HCT116 (cell line): ENCODE results near the gene SLC17A1. TPM values are rescaled to one million over a fixed set of nuclear protein-coding genes. Genes with fewer than 3 reads are reported as not detected.

ENCODE experiments used
- ATAC-seq: fragments of 200-7000 bp; cut with Tn5 transposase; 2 replicates; pipeline ENCODE4 v1.9.1; 2020; ENCODE audit warnings: mild to moderate bottlenecking, moderate library complexity
- BruUV-seq: library from RNA; stranded (reverse); fragments of 400-500 nt; replicated peaks from 2 replicates; lab custom pipeline; 2021; lab: Mats Ljungman, UMichigan
- CTCF ChIA-PET: fragments of 300-600 bp; sonication (Branson Sonifier 250); formaldehyde crosslinking; loops from one replicate; lab custom pipeline; 2021; ENCODE audit warnings: antibody characterized with exemption; lab: Charles Lee
- POLR2A ChIA-PET: fragments of 300-600, 350-600 bp; sonication (Branson Sonifier 250); formaldehyde crosslinking; loops from one replicate; lab custom pipeline; 2021; ENCODE audit warnings: antibody characterized with exemption; lab: Charles Lee
- RAD21 ChIA-PET, 2 experiments: fragments of 300-600 bp; sonication (Branson Sonifier 250); formaldehyde crosslinking; loops; one replicate each; lab custom pipeline; 2023; ENCODE audit warnings: low total read pairs in 2 of 2; ENCODE audit not compliant: uncharacterized antibody in 2 of 2, unreplicated experiment in 2 of 2, low non-redundant PET in 1 of 2; lab: Charles Lee
- DNase-seq: peaks from one replicate; pipeline ENCODE4 v3.0.0-alpha.2; 2010; ENCODE audit warnings: low read depth, low spot score
- H2AFZ ChIP-seq: fragments of 200-600 bp; shearing (Covaris generic), sonication (generic); 2 replicates; pipeline ENCODE4 v1.6.1; 2017; ENCODE audit warnings: low read depth, mixed run types, mixed read lengths, antibody characterized with exemption, low read length; ENCODE audit not compliant: poor library complexity, severe bottlenecking
- H3K27ac ChIP-seq: 2 replicates; pipeline ENCODE4 v1.5.1; 2012; ENCODE audit warnings: low read depth, low read length
- H3K27me3 ChIP-seq: fragments of 200-600 bp; sonication (generic); 2 replicates; pipeline ENCODE4 v1.6.1; 2016; ENCODE audit warnings: mixed run types, low read length, mixed read lengths; ENCODE audit not compliant: insufficient read depth
- H3K36me3 ChIP-seq, 2 experiments: fragments of 200-500 bp in 1 of 2; fragments of 200-600 bp in 1 of 2; sonication (Bioruptor generic) in 1 of 2; sonication (generic) in 1 of 2; 2 replicates each; pipeline versions ENCODE4 v1.5.1 to v1.6.1; 2014 to 2016; ENCODE audit warnings: low read length in 2 of 2, inconsistent platforms in 1 of 2, mixed read lengths in 1 of 2, mixed run types in 1 of 2; ENCODE audit not compliant: insufficient read depth in 2 of 2, control insufficient read depth in 1 of 2
- H3K4me1 ChIP-seq, 2 experiments: fragments of 200-600 bp in 1 of 2; sonication (generic) in 1 of 2; 2 replicates each; pipeline versions ENCODE4 v1.5.1 to v1.6.1; 2012 to 2017; ENCODE audit warnings: low read length in 2 of 2, inconsistent platforms in 1 of 2, mild to moderate bottlenecking in 1 of 2, mixed read lengths in 1 of 2, mixed run types in 1 of 2, moderate library complexity in 1 of 2; ENCODE audit not compliant: insufficient read depth in 2 of 2, control insufficient read depth in 1 of 2
- H3K4me2 ChIP-seq: fragments of 200-600 bp; sonication (generic); 2 replicates; pipeline ENCODE4 v1.6.1; 2017; ENCODE audit warnings: mixed run types, low read length, mixed read lengths
- H3K4me3 ChIP-seq, 2 experiments: fragments of 200-600 bp in 1 of 2; sonication (generic) in 1 of 2; replicated peaks in 1 of 2; 2 replicates each; pipeline ENCODE4 v1.5.1; 2011 to 2016; ENCODE audit warnings: low read length in 2 of 2, control low read depth in 1 of 2, low read depth in 1 of 2, mild to moderate bottlenecking in 1 of 2, mixed read lengths in 1 of 2, mixed run types in 1 of 2
- H3K79me2 ChIP-seq: fragments of 200-600 bp; sonication (generic); 2 replicates; pipeline ENCODE4 v1.6.1; 2017; ENCODE audit warnings: mild to moderate bottlenecking, mixed run types, low read length, moderate library complexity, mixed read lengths; ENCODE audit not compliant: insufficient read depth
- H3K9ac ChIP-seq: fragments of 200-600 bp; sonication (generic); 2 replicates; pipeline ENCODE4 v1.6.1; 2016; ENCODE audit warnings: low read length, mixed read lengths
- H3K9me2 ChIP-seq: fragments of 200-600 bp; sonication (generic), shearing (Covaris generic); 2 replicates; pipeline ENCODE4 v1.6.1; 2017; ENCODE audit warnings: mixed run types, mild to moderate bottlenecking, moderate library complexity; ENCODE audit not compliant: insufficient read depth
- H3K9me3 ChIP-seq, 2 experiments: fragments of 200-500 bp in 1 of 2; fragments of 200-600 bp in 1 of 2; sonication (Bioruptor generic) in 1 of 2; sonication (generic) in 1 of 2; 2 replicates each; pipeline ENCODE4 v1.6.1; 2014 to 2017; ENCODE audit warnings: low read length in 2 of 2, mixed read lengths in 2 of 2, inconsistent platforms in 1 of 2, low read depth in 1 of 2, mild to moderate bottlenecking in 1 of 2, mixed run types in 1 of 2, moderate library complexity in 1 of 2; ENCODE audit not compliant: control insufficient read depth in 1 of 2, insufficient read depth in 1 of 2
- H4K20me1 ChIP-seq: fragments of 200-600 bp; sonication (generic), shearing (Covaris generic); 2 replicates; pipeline ENCODE4 v1.6.1; 2017; ENCODE audit warnings: mixed run types, mild to moderate bottlenecking, moderate library complexity; ENCODE audit not compliant: insufficient read depth
- CBX3 ChIP-seq: IDR thresholded peaks from 2 replicates; pipeline ENCODE4 v1.6.1; 2012; ENCODE audit warnings: low read depth
- CEBPB ChIP-seq: IDR thresholded peaks from 2 replicates; pipeline ENCODE4 v1.6.1; 2012; ENCODE audit warnings: low read depth
- EZH2phosphoT487 ChIP-seq: fragments of 200-600 bp; IDR thresholded peaks from 2 replicates; pipeline ENCODE4 v1.6.1; 2018; ENCODE audit warnings: antibody characterized with exemption, borderline replicate concordance
- POLR2A ChIP-seq: IDR thresholded peaks from 2 replicates; pipeline ENCODE4 v1.7.0; 2011; ENCODE audit warnings: borderline replicate concordance; ENCODE audit not compliant: insufficient read depth, insufficient read length; ENCODE audit errors: extremely low read depth
- RAD21 ChIP-seq: IDR thresholded peaks from 2 replicates; pipeline ENCODE4 v1.6.1; 2012; ENCODE audit warnings: low read depth, mild to moderate bottlenecking
- SRF ChIP-seq: IDR thresholded peaks from 2 replicates; pipeline ENCODE4 v1.6.1; 2012; ENCODE audit warnings: low read depth
- TCF7L2 ChIP-seq: IDR thresholded peaks from 2 replicates; pipeline ENCODE4 v1.7.0; 2011; ENCODE audit warnings: borderline replicate concordance, inconsistent platforms; ENCODE audit not compliant: insufficient read depth, insufficient read length; ENCODE audit errors: extremely low read depth
- ZFX ChIP-seq: fragments of 450-650 bp; IDR thresholded peaks from 2 replicates; pipeline ENCODE4 v1.6.1; 2017
- intact Hi-C: fragments of 100-400 bp; cut with micrococcal nuclease; formaldehyde crosslinking; loops from 2 replicates; pipeline ENCODE4 v1.10.0; 2022
- total RNA-seq: library from RNA; stranded (reverse); gene quantifications from one replicate; pipeline ENCODE4 v1.2.1, GENCODE V29; 2021; ENCODE audit not compliant: unreplicated experiment
- TF ChIP-seq, protein P1 (sequence below), 3 experiments: fragments of 200-600 bp in 1 of 3; sonication (generic) in 1 of 3; IDR thresholded peaks in 2 of 3; conservative IDR thresholded peaks in 1 of 3; 2 replicates each; pipeline ENCODE4 v1.5.1; 2012 to 2017; ENCODE audit warnings: low read depth in 2 of 3, low read length in 2 of 3, antibody characterized with exemption in 1 of 3, borderline replicate concordance in 1 of 3, control low read depth in 1 of 3, mild to moderate bottlenecking in 1 of 3, mixed read lengths in 1 of 3, mixed run types in 1 of 3, moderate library complexity in 1 of 3; ENCODE audit not compliant: insufficient read depth in 1 of 3
- TF ChIP-seq, protein P2 (sequence below): IDR thresholded peaks from 2 replicates; pipeline ENCODE4 v1.6.1; 2012; ENCODE audit warnings: low read depth

Gene SLC17A1
- total RNA-seq, 1 experiment from 2014 or later = not detected

DNA sequence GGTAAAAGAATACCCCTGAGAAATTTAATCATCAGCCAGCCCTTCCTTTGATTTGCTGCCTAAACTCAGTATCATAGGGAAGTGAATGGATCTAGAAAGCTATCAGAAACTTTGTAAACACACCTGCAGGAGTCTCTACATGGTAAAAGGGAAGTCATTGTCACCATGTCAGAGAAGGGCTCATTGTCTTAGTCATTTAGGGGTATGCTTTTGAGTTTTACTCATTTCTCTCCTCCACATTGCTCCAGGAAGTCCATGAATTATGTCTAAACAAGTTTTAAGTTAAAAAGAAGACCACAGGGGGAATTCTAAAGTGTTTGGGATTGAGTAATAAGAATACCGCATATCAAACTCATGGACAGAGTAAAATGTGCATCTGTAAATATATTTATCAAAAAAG lies 2.5 kb downstream of the SLC17A1 start:
- ChIA-PET CTCF (no interaction called here), POLR2A (no interaction called here), RAD21 (no interaction called here)
- no peaks in the 10 kb centered on the region for H3K27me3 ChIP-seq
- BruUV-seq = no TSS peak
- DNase-seq = no peak
- H3K27ac ChIP-seq = no peak overlapping the region
- no peaks in the 10 kb centered on the region for H3K9me2 ChIP-seq
- no peaks in the 10 kb centered on the region for H4K20me1 ChIP-seq
- no peak overlapping the region for H3K9ac ChIP-seq
- H3K4me1 ChIP-seq = no peaks in the 10 kb centered on the region
- H3K4me3 ChIP-seq = no peak overlapping the region
- no peak overlapping the region for H2AFZ ChIP-seq
- TF ChIP-seq CBX3 (no peak), RAD21 (no peak), POLR2A (no peak), EZH2phosphoT487 (no peak), TCF7L2 (no peak), SRF (no peak), CEBPB (no peak), ZFX (no peak)
- TF ChIP-seq, protein P1, sequence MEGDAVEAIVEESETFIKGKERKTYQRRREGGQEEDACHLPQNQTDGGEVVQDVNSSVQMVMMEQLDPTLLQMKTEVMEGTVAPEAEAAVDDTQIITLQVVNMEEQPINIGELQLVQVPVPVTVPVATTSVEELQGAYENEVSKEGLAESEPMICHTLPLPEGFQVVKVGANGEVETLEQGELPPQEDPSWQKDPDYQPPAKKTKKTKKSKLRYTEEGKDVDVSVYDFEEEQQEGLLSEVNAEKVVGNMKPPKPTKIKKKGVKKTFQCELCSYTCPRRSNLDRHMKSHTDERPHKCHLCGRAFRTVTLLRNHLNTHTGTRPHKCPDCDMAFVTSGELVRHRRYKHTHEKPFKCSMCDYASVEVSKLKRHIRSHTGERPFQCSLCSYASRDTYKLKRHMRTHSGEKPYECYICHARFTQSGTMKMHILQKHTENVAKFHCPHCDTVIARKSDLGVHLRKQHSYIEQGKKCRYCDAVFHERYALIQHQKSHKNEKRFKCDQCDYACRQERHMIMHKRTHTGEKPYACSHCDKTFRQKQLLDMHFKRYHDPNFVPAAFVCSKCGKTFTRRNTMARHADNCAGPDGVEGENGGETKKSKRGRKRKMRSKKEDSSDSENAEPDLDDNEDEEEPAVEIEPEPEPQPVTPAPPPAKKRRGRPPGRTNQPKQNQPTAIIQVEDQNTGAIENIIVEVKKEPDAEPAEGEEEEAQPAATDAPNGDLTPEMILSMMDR (IDR thresholded peaks at IDR 0.05 in 2 of 3, conservative IDR thresholded peaks at IDR 0.05 in 1 of 3; ENCODE audit: borderline replicate concordance in 1 of 3, insufficient read depth in 1 of 3, low read depth in 2 of 3, low read length in 2 of 3) = no peak
- TF ChIP-seq, protein P2, sequence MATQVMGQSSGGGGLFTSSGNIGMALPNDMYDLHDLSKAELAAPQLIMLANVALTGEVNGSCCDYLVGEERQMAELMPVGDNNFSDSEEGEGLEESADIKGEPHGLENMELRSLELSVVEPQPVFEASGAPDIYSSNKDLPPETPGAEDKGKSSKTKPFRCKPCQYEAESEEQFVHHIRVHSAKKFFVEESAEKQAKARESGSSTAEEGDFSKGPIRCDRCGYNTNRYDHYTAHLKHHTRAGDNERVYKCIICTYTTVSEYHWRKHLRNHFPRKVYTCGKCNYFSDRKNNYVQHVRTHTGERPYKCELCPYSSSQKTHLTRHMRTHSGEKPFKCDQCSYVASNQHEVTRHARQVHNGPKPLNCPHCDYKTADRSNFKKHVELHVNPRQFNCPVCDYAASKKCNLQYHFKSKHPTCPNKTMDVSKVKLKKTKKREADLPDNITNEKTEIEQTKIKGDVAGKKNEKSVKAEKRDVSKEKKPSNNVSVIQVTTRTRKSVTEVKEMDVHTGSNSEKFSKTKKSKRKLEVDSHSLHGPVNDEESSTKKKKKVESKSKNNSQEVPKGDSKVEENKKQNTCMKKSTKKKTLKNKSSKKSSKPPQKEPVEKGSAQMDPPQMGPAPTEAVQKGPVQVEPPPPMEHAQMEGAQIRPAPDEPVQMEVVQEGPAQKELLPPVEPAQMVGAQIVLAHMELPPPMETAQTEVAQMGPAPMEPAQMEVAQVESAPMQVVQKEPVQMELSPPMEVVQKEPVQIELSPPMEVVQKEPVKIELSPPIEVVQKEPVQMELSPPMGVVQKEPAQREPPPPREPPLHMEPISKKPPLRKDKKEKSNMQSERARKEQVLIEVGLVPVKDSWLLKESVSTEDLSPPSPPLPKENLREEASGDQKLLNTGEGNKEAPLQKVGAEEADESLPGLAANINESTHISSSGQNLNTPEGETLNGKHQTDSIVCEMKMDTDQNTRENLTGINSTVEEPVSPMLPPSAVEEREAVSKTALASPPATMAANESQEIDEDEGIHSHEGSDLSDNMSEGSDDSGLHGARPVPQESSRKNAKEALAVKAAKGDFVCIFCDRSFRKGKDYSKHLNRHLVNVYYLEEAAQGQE = no peak
- TF ChIP-seq, all 23 proteins: peak for 0
- Histone ChIP-seq H3K9me3 (no peaks in the 10 kb centered on the region), H3K79me2 (no peaks in the 10 kb centered on the region), H3K4me2 (no peak overlapping the region), H3K36me3 (no peaks in the 10 kb centered on the region)
- no peak for ATAC-seq
- intact Hi-C loops = no loop called here
